Measurements from ENCODE around the gene RBM6. TPM values are rescaled to one million over a fixed set of nuclear protein-coding genes. Genes with fewer than 3 reads are reported as not detected.
A peak's percentile ranks its signal among the peaks of the same experiment; 100 is the strongest.

RBM6 gene
- total and polyA plus RNA-seq, 2 experiments from 2014 or later = 66.6 to 97.6 TPM

- no peak for TF ChIP-seq CTCF (conservative IDR thresholded peaks at IDR 0.05; ENCODE audit: low read depth in 2 of 2)
- TF ChIP-seq REST (IDR thresholded peaks at IDR 0.05; ENCODE audit: unreplicated experiment) = no peak
- TF ChIP-seq JUNB (IDR thresholded peaks at IDR 0.05; ENCODE audit: unreplicated experiment) = no peak
- no peak for TF ChIP-seq POLR2AphosphoS5 (IDR thresholded peaks at IDR 0.05; ENCODE audit: low read depth)
- TF ChIP-seq STAT1 (IDR thresholded peaks at IDR 0.05; ENCODE audit: unreplicated experiment) = no peak
Observed at GRCh38 chr3:49955636-49956035, 15.7 kb downstream of the RBM6 start (continued).

GRCh38 chr3:49966233-49966942 is 26.4 kb downstream of the RBM6 start:
- H3K27me3 Mint-ChIP-seq (ENCODE audit: insufficient read depth, low read depth, poor library complexity) = peaks cover 4% of the 10 kb centered on the region
- H4K20me1 ChIP-seq (replicated peaks; ENCODE audit: insufficient read depth) = peaks cover 19% of the 10 kb centered on the region
- peak overlapping the region; percentile 12; the same call in 1 of the 2 replicates for H3K27ac ChIP-seq (ENCODE audit: low read depth)
- no peak overlapping the region for H2AFZ ChIP-seq
- peaks cover 36% of the 10 kb centered on the region for H3K36me3 Mint-ChIP-seq (ENCODE audit: low read depth)
- H3K9me3 Mint-ChIP-seq = no peaks in the 10 kb centered on the region
- H3K4me1 Mint-ChIP-seq = peaks cover 8% of the 10 kb centered on the region; the same call in 2 of the 3 replicates
- no peaks in the 10 kb centered on the region; the same call in 1 of the 2 replicates for H3K4me1 ChIP-seq (ENCODE audit: insufficient read depth)
- no peak overlapping the region for H3K4me3 Mint-ChIP-seq
- H3K27ac Mint-ChIP-seq = no peak overlapping the region
- peaks cover 76% of the 10 kb centered on the region for H3K79me2 ChIP-seq (replicated peaks; ENCODE audit: insufficient read depth)
- no peaks in the 10 kb centered on the region for H3K9me2 ChIP-seq (ENCODE audit: insufficient read depth)
- H3K4me2 ChIP-seq = no peak overlapping the region
- H3K36me3 ChIP-seq (ENCODE audit: insufficient read depth) = no peaks in the 10 kb centered on the region
- H3K27me3 ChIP-seq (ENCODE audit: insufficient read depth) = no peaks in the 10 kb centered on the region
- no peak for ATAC-seq
- DNase-seq (ENCODE audit: low spot score) = no peak
- no peak overlapping the region for H3K4me3 ChIP-seq
- 0 out of 2 replicates have a peak, but pooled peaks cover 2% of the 10 kb centered on the region for H3F3A ChIP-seq (replicated peaks; ENCODE audit: low read depth)
- TF ChIP-seq ETS1 (IDR thresholded peaks at IDR 0.05) (no peak), REST (IDR thresholded peaks at IDR 0.05; ENCODE audit: unreplicated experiment) (no peak), ZNF331 (CRISPR knock-in tag; IDR thresholded peaks at IDR 0.05; ENCODE audit: low read depth) (no peak), POLR2AphosphoS5 (IDR thresholded peaks at IDR 0.05; ENCODE audit: low read depth) (no peak)

Data from GM23338 (cell line).